C4-2B (cell line): ENCODE data around the gene PTX4.

Experiments used
- CTCF ChIP-seq: fragments of 450-650 bp; conservative IDR thresholded peaks from 2 replicates; pipeline ENCODE4 v1.5.1; 2017; ENCODE audit warnings: mild to moderate bottlenecking
- ZFX ChIP-seq: fragments of 450-650 bp; IDR thresholded peaks from 2 replicates; pipeline ENCODE4 v1.6.1; 2017

GRCh38 chr16:1444730-1445517 lies 43.8 kb downstream of the PTX4 start:
- TF ChIP-seq CTCF, result no peak
- no peak for TF ChIP-seq ZFX
